ENCODE measurements around the gene ANKS1A. TPM values are rescaled to one million over a fixed set of nuclear protein-coding genes. Genes with fewer than 3 reads are reported as not detected.

ANKS1A gene
- polyA plus RNA-seq, 1 of the 3 experiments (the other 2 are of a cell fraction) = 7.6 TPM

- no peaks in the 10 kb centered on the region for H4K20me1 ChIP-seq (ENCODE audit: insufficient read depth)
- DNase-seq = no peak
These were observed 162.3 kb downstream of the ANKS1A start for GRCh38 chr6:35051396-35051795.

GRCh38 chr6:35051997-35052583, 163.0 kb downstream of the ANKS1A start:
- Histone ChIP-seq H3K27ac (ENCODE audit: low read depth in 2 of 2, low read length in 1 of 2) (no peak overlapping the region), H3K4me3 (ENCODE audit: low read depth in 2 of 2, low read length in 1 of 2) (no peak overlapping the region), H3K9ac (no peak overlapping the region), H3K36me3 (replicated peaks in 1 of 2; ENCODE audit: control insufficient read depth in 1 of 2, insufficient read depth in 2 of 2, low read length in 1 of 2) (no peaks in the 10 kb centered on the region), H2AFZ (ENCODE audit: low read depth) (no peak overlapping the region), H3K4me2 (no peak overlapping the region), H3K79me2 (ENCODE audit: insufficient read depth) (no peaks in the 10 kb centered on the region), H3K27me3 (ENCODE audit: insufficient read depth) (no peaks in the 10 kb centered on the region), H3F3A (replicated peaks; ENCODE audit: insufficient read depth) (no peaks in the 10 kb centered on the region), H3K4me1 (ENCODE audit: control insufficient read depth in 1 of 2, insufficient read depth in 2 of 2, low read depth in 1 of 2, low read length in 1 of 2) (peaks cover 8 to 34% of the 10 kb centered on the region in 2 experiments; a peak in 2 of 4 replicates), H3K9me3 (no peaks in the 10 kb centered on the region), H4K20me1 (ENCODE audit: insufficient read depth) (no peaks in the 10 kb centered on the region), H3K9me2 (no peaks in the 10 kb centered on the region)
- DNase-seq = no peak
- TF ChIP-seq YY1 (IDR thresholded peaks at IDR 0.05; ENCODE audit: low read depth) = no peak
- TF ChIP-seq RAD21 (IDR thresholded peaks at IDR 0.05; ENCODE audit: low read length) = no peak
- TF ChIP-seq FOXM1 (IDR thresholded peaks at IDR 0.05; ENCODE audit: low read depth) = no peak
- no peak for TF ChIP-seq RFX5 (IDR thresholded peaks at IDR 0.05; ENCODE audit: low read length)
- TF ChIP-seq RXRA (IDR thresholded peaks at IDR 0.05; ENCODE audit: borderline replicate concordance, low read depth) = no peak
- TF ChIP-seq RCOR1 (IDR thresholded peaks at IDR 0.05; ENCODE audit: low read length) = no peak
- no peak for TF ChIP-seq IRF3 (IDR thresholded peaks at IDR 0.05; ENCODE audit: low read depth, low read length)
- no peak for TF ChIP-seq ZBTB33 (IDR thresholded peaks at IDR 0.05; ENCODE audit: borderline replicate concordance, low read depth)
- TF ChIP-seq MXI1 (IDR thresholded peaks at IDR 0.05; ENCODE audit: low read depth, low read length) = no peak
- TF ChIP-seq USF1 (IDR thresholded peaks at IDR 0.05; ENCODE audit: borderline replicate concordance, low read depth) = no peak
- no peak for TF ChIP-seq TAF1 (IDR thresholded peaks at IDR 0.05; ENCODE audit: borderline replicate concordance, low read depth, low read length)
- ChIA-PET POLR2A (interaction anchor here (0.8 kb wide), 1 partner anchor 295 kb away, joined by 3 read pairs; the partner anchor contains the start of gene SNRPC), CTCF (interaction anchor here (0.9 to 2.3 kb wide), 3 partner anchors 10 to 88 kb away, joined by 5 to 6 read pairs (median 5); no protein-coding TSS in a partner anchor)
- WGBS (ENCODE audit: low lambda C conversion rate) = 83% methylated on average over 7 of the region's 7 CpGs

More at GRCh38 chr6:35051396-35051795, 162.3 kb downstream of the ANKS1A start:
- Histone ChIP-seq H2AFZ (ENCODE audit: low read depth) (no peak overlapping the region), H3K27me3 (ENCODE audit: insufficient read depth) (no peaks in the 10 kb centered on the region), H3K27ac (ENCODE audit: low read depth in 2 of 2, low read length in 1 of 2) (no peak overlapping the region), H3K9me2 (no peaks in the 10 kb centered on the region), H3K9ac (no peak overlapping the region), H3K4me2 (no peak overlapping the region), H3K79me2 (ENCODE audit: insufficient read depth) (no peaks in the 10 kb centered on the region), H3K36me3 (replicated peaks in 1 of 2; ENCODE audit: control insufficient read depth in 1 of 2, insufficient read depth in 2 of 2, low read length in 1 of 2) (no peaks in the 10 kb centered on the region), H3K4me3 (ENCODE audit: low read depth in 2 of 2, low read length in 1 of 2) (no peak overlapping the region), H3F3A (replicated peaks; ENCODE audit: insufficient read depth) (no peaks in the 10 kb centered on the region), H3K9me3 (no peaks in the 10 kb centered on the region), H3K4me1 (ENCODE audit: control insufficient read depth in 1 of 2, insufficient read depth in 2 of 2, low read depth in 1 of 2, low read length in 1 of 2) (peaks cover 15 to 34% of the 10 kb centered on the region in 2 experiments; a peak in 2 of 4 replicates)
- TF ChIP-seq IRF3 (IDR thresholded peaks at IDR 0.05; ENCODE audit: low read depth, low read length) (no peak), USF1 (IDR thresholded peaks at IDR 0.05; ENCODE audit: borderline replicate concordance, low read depth) (no peak), USF2 (IDR thresholded peaks at IDR 0.05; ENCODE audit: borderline replicate concordance, low read depth, low read length) (no peak), SIN3A (IDR thresholded peaks at IDR 0.05; ENCODE audit: borderline replicate concordance, low read depth, low read length) (no peak), YY1 (IDR thresholded peaks at IDR 0.05; ENCODE audit: low read depth) (no peak), ELF1 (IDR thresholded peaks at IDR 0.05) (no peak), NRF1 (IDR thresholded peaks at IDR 0.05; ENCODE audit: low read depth, low read length) (no peak)
- CTCF ChIA-PET = interaction anchor here (1.9 to 2.3 kb wide), 2 partner anchors 64 to 89 kb away, joined by 5 to 6 read pairs; no protein-coding TSS in a partner anchor
- 98% methylated on average over 7 of the region's 7 CpGs for WGBS (ENCODE audit: low lambda C conversion rate)
- POLR2A ChIA-PET = no interaction called here
